Ovary (tissue), 3 donors: ENCODE measurements around the gene VAV2.

Source experiments
- POLR2A ChIP-seq: fragments of 450-650 bp; IDR thresholded peaks from one replicate; pipeline ENCODE4 v1.6.1; 2017; ENCODE audit warnings: antibody characterized with exemption, mild to moderate bottlenecking, moderate library complexity
- TF ChIP-seq, protein P1 (sequence below), 3 donors: fragments of 450-650 bp in 2 of 3; fragments of 200-600 bp in 1 of 3; IDR thresholded peaks; one replicate each; pipeline versions ENCODE4 v1.5.1 to v1.8.0; 2016 to 2022; ENCODE audit warnings: antibody characterized with exemption in 3 of 3, mild to moderate bottlenecking in 1 of 3
- donor health status: DM: no; HTN: no; CAD: no.

DNA sequence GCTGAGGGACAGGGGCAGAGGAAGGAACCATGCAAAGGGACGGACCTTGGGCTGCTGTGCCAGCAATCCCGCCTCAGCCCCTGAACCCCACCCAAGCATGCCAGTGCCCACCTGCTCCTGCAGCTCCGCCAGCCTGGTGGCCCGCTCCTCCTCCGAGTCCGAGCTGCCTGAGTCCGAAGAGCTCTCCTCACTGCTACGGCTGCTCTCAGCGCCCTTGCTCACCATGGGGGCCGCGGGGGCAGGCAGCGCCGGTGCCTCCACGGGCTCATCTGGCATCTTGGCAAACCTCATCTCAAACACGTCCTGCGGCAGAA, 49.5 kb upstream of the VAV2 start:
- no peak for TF ChIP-seq POLR2A
- TF ChIP-seq, protein P1, sequence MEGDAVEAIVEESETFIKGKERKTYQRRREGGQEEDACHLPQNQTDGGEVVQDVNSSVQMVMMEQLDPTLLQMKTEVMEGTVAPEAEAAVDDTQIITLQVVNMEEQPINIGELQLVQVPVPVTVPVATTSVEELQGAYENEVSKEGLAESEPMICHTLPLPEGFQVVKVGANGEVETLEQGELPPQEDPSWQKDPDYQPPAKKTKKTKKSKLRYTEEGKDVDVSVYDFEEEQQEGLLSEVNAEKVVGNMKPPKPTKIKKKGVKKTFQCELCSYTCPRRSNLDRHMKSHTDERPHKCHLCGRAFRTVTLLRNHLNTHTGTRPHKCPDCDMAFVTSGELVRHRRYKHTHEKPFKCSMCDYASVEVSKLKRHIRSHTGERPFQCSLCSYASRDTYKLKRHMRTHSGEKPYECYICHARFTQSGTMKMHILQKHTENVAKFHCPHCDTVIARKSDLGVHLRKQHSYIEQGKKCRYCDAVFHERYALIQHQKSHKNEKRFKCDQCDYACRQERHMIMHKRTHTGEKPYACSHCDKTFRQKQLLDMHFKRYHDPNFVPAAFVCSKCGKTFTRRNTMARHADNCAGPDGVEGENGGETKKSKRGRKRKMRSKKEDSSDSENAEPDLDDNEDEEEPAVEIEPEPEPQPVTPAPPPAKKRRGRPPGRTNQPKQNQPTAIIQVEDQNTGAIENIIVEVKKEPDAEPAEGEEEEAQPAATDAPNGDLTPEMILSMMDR (IDR thresholded peaks at IDR 0.05), result no peak
